CD4-positive, alpha-beta T cell (primary cell): ENCODE data around the gene SLC19A1. TPM values are rescaled to one million over a fixed set of nuclear protein-coding genes. Genes with fewer than 3 reads are reported as not detected.

Source experiments
- ATAC-seq: fragments of 200-7000 bp; cut with Tn5 transposase; one replicate; pipeline ENCODE4 v1.10.0; 2022; ENCODE audit warnings: mild to moderate bottlenecking; ENCODE audit not compliant: poor library complexity
- CTCF ChIA-PET: fragments of 350-600 bp; sonication (Branson Sonifier 250); formaldehyde crosslinking; loops from one replicate; lab custom pipeline; 2021; ENCODE audit warnings: antibody characterized with exemption, inconsistent platforms; lab: Charles Lee
- POLR2A ChIA-PET: fragments of 350-600 bp; sonication (Branson Sonifier 250); formaldehyde crosslinking; loops from one replicate; lab custom pipeline; 2021; ENCODE audit warnings: antibody characterized with exemption, inconsistent platforms; lab: Charles Lee
- DNase-seq, 14 experiments: peaks; one replicate each; pipeline ENCODE4 v3.0.0-alpha.2; 2013 to 2020; ENCODE audit warnings: mixed read lengths in 2 of 14
- H3K27ac ChIP-seq, 2 donors: one replicate each; pipeline versions ENCODE4 v1.5.1 to v1.7.0; 2013; ENCODE audit warnings: low read length in 2 of 2, low read depth in 1 of 2, mild to moderate bottlenecking in 1 of 2
- H3K27me3 ChIP-seq, 2 experiments: 1 replicate in 1 of 2; 2 replicates in 1 of 2; pipeline versions ENCODE4 v1.6.1 to v1.7.0; 2013; ENCODE audit warnings: low read length in 2 of 2, control low read depth in 1 of 2, mild to moderate bottlenecking in 1 of 2, moderate library complexity in 1 of 2; ENCODE audit not compliant: insufficient read depth in 2 of 2, control insufficient read depth in 1 of 2
- H3K36me3 ChIP-seq: one replicate; pipeline ENCODE4 v1.6.1; 2013; ENCODE audit warnings: low read length, control low read depth; ENCODE audit not compliant: insufficient read depth
- H3K4me1 ChIP-seq: one replicate; pipeline ENCODE4 v1.6.1; 2013; ENCODE audit warnings: low read length, control low read depth; ENCODE audit not compliant: insufficient read depth
- H3K4me3 ChIP-seq: one replicate; pipeline ENCODE4 v1.5.1; 2013; ENCODE audit warnings: mild to moderate bottlenecking, low read length, moderate library complexity
- H3K9me3 ChIP-seq, 2 experiments: 1 replicate in 1 of 2; 2 replicates in 1 of 2; pipeline versions ENCODE4 v1.6.1 to v1.7.0; 2013; ENCODE audit warnings: low read length in 2 of 2, mild to moderate bottlenecking in 2 of 2, control low read depth in 1 of 2, moderate library complexity in 1 of 2; ENCODE audit not compliant: control insufficient read depth in 1 of 2, insufficient read depth in 1 of 2
- H3K27ac Mint-ChIP-seq: one replicate; pipeline ENCODE4 v1.8.0; 2020; ENCODE audit warnings: mixed read lengths
- H3K27me3 Mint-ChIP-seq: one replicate; pipeline ENCODE4 v1.8.0; 2021; ENCODE audit warnings: mixed read lengths
- H3K36me3 Mint-ChIP-seq: one replicate; pipeline ENCODE4 v1.8.0; 2021; ENCODE audit warnings: low read depth, mixed read lengths
- H3K4me1 Mint-ChIP-seq: one replicate; pipeline ENCODE4 v1.8.0; 2021; ENCODE audit warnings: low read depth, mixed read lengths
- H3K4me3 Mint-ChIP-seq: one replicate; pipeline ENCODE4 v1.8.0; 2020; ENCODE audit warnings: mild to moderate bottlenecking, mixed read lengths
- H3K9me3 Mint-ChIP-seq: one replicate; pipeline ENCODE4 v1.8.0; 2020; ENCODE audit warnings: mixed read lengths
- CTCF ChIP-seq: fragments of 200-600 bp; IDR thresholded peaks from one replicate; pipeline ENCODE4 v1.8.0; 2022; ENCODE audit warnings: antibody characterized with exemption, mild to moderate bottlenecking
- intact Hi-C, 2 experiments: fragments of 100-400 bp; cut with DNase I in 1 of 2; cut with micrococcal nuclease in 1 of 2; formaldehyde crosslinking; loops; one replicate each; pipeline versions ENCODE4 v1.15.1 to v1.9.0; 2023 to 2025; cut with DNase I, micrococcal nuclease
- total RNA-seq, 174 experiments: library from RNA in 2 of 174; stranded (reverse) in 2 of 174; gene quantifications; one replicate each; pipeline ENCODE4 v1.2.3 and lab custom pipeline; 2021 to 2026

Gene SLC19A1
- total RNA-seq, 2 experiments from 2014 or later: 11.5 to 12.0 TPM

GRCh38 chr21:45545236-45545570 is 3.0 kb upstream of the SLC19A1 start:
- H3K27me3 Mint-ChIP-seq: no peaks in the 10 kb centered on the region
- H3K4me3 ChIP-seq: no peak overlapping the region
- no peaks in the 10 kb centered on the region for H3K27me3 ChIP-seq
- no peaks in the 10 kb centered on the region for H3K9me3 ChIP-seq
- H3K36me3 Mint-ChIP-seq: no peaks in the 10 kb centered on the region
- peaks cover 29% of the 10 kb centered on the region for H3K4me1 ChIP-seq
- peak overlapping the region; percentile 25 for H3K4me3 Mint-ChIP-seq
- ChIA-PET CTCF (no interaction called here), POLR2A (no interaction called here)
- H3K27ac Mint-ChIP-seq: peak overlapping the region; percentile 13
- TF ChIP-seq CTCF: no peak
- DNase-seq (no peak), ATAC-seq (no peak)
- intact Hi-C loops: loop anchor here in 1 of 2 experiments (10.0 kb wide), 1 partner anchor 470 kb away; the partner anchor contains the start of gene ADARB1
- H3K27ac ChIP-seq: no peak overlapping the region
- no peaks in the 10 kb centered on the region for H3K36me3 ChIP-seq
- no peaks in the 10 kb centered on the region for H3K9me3 Mint-ChIP-seq
- peaks cover 39% of the 10 kb centered on the region for H3K4me1 Mint-ChIP-seq

DNA sequence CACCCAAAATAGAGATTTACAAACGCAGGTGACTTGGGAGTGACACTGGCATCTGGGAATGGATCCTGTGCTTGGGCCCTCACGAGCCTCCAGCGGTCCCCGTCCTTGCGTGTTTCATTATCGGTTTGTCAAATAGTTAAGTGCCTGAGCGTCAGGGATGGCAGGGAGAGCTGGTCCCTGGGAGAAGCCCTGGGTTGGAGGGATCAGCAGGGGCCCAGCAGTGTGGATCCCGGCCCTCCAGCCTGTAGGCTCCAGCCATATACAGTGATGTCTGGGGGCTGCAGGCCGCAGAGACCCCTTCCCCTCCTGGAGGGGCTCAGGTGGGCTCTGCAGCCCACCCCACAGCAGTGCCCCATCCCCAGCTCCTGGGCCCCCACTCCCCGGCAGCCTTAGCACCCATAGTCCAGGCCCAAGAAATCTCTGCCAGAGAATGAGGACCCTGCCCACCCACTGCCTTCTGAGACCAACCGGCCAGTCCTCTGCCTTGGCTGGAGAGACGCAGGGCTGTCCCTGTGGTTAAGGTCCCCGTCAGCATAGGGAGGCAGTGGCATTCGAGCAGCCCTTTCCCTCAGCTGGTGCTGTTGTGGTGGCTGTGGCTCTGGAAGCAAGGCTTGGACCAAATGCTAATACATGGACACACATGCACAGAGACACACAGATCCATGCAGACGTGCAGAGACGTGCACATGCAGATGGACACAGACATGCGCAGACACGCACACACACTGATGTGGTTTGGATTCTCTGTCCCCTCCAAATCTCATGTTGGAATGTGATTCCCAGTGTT is 2.4 kb upstream of the SLC19A1 start:
- H3K27ac ChIP-seq: no peak overlapping the region
- peaks cover 24% of the 10 kb centered on the region for H3K4me1 ChIP-seq
- no peak overlapping the region for H3K4me3 ChIP-seq
- DNase-seq (no peak), ATAC-seq (no peak)
- H3K36me3 Mint-ChIP-seq: no peaks in the 10 kb centered on the region
- no peaks in the 10 kb centered on the region for H3K27me3 Mint-ChIP-seq
- H3K4me1 Mint-ChIP-seq: peaks cover 38% of the 10 kb centered on the region
- CTCF ChIA-PET: no interaction called here
- POLR2A ChIA-PET: no interaction called here
- no peak overlapping the region for H3K4me3 Mint-ChIP-seq
- intact Hi-C loops: loop anchor here in 1 of 2 experiments (5.0 to 10.0 kb wide), 3 partner anchors 67 to 470 kb away; partner anchors contain the start of gene ADARB1
- no peaks in the 10 kb centered on the region for H3K9me3 ChIP-seq
- no peaks in the 10 kb centered on the region for H3K36me3 ChIP-seq
- no peaks in the 10 kb centered on the region for H3K27me3 ChIP-seq
- H3K27ac Mint-ChIP-seq: no peak overlapping the region
- no peaks in the 10 kb centered on the region for H3K9me3 Mint-ChIP-seq
- no peak for TF ChIP-seq CTCF

DNA sequence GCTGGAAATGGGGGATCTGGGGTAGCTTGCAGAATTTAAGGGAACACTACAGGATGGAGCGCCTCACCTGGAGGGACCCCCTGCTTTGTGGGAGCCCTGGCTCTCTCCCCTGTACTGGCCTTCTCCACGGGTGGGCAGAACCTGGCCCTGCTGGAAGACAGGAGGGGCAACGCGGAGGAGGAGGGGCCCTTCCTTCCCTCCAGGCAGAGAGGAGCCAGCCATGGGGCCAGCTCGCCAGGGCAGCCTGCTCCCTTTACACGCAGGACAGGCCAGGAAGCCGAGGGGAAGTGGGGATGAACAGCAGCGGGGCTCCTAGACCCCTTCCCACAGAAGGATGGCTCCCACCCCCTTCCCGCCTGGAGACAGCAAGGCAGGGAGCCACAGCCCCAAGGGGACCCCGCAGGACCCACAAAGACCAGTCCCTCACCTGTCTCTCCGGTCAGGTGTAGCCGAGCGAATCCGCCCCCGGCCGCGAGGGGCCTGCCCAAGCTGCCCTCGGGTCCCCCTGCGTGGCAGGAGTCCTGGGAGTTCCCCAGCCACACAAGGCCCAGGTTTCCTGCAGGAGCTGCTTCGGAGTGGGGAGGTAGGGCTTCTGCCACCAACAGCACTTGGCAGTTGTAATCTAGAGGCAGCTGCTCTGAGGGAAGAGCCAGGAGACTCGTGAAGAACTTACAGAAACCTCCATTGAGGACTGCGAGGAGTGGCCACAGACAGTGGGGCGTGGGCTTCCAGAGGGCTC is 1.6 kb upstream of the SLC19A1 start:
- DNase-seq (no peak), ATAC-seq (no peak)
- Histone ChIP-seq H3K4me3 (no peak overlapping the region), H3K27me3 (no peaks in the 10 kb centered on the region), H3K36me3 (no peaks in the 10 kb centered on the region), H3K4me1 (peaks cover 23% of the 10 kb centered on the region), H3K27ac (no peak overlapping the region), H3K9me3 (no peaks in the 10 kb centered on the region)
- TF ChIP-seq CTCF: no peak
- Mint-ChIP-seq H3K4me3 (peak overlapping the region; percentile 78), H3K36me3 (no peaks in the 10 kb centered on the region), H3K9me3 (no peaks in the 10 kb centered on the region), H3K27ac (peak overlapping the region; percentile 33), H3K4me1 (peaks cover 32% of the 10 kb centered on the region), H3K27me3 (no peaks in the 10 kb centered on the region)
- intact Hi-C loops: loop anchor here in 1 of 2 experiments (5.0 to 10.0 kb wide), 3 partner anchors 67 to 469 kb away; partner anchors contain the start of gene ADARB1
- POLR2A ChIA-PET: no interaction called here
- CTCF ChIA-PET: no interaction called here
